ENCODE results near the gene IQGAP2.

Gene IQGAP2

GRCh38 chr5:76552546-76552945, 149.5 kb downstream of the IQGAP2 start:
- Histone ChIP-seq H3K14ac (ENCODE audit: low read length) (no peak overlapping the region), H3K9me3 (ENCODE audit: insufficient read depth, low read depth, low read length) (no peaks in the 10 kb centered on the region), H2BK120ac (ENCODE audit: insufficient read depth, low read length, poor library complexity) (no peak overlapping the region), H3K4me2 (ENCODE audit: low read length) (no peak overlapping the region), H3K9ac (ENCODE audit: low read length) (no peak overlapping the region), H4K91ac (ENCODE audit: low read depth, low read length) (no peak overlapping the region), H3K79me2 (ENCODE audit: control insufficient read depth, insufficient read depth, low read length, poor library complexity) (no peaks in the 10 kb centered on the region), H3K23ac (ENCODE audit: low read length) (no peak overlapping the region), H3K79me1 (ENCODE audit: low read length) (no peaks in the 10 kb centered on the region), H3K4me3 (ENCODE audit: low read depth, low read length) (no peak overlapping the region), H2AK5ac (ENCODE audit: low read length) (no peak overlapping the region), H2BK5ac (ENCODE audit: low read depth, low read length, poor library complexity) (no peak overlapping the region), H3K27ac (ENCODE audit: low read depth, low read length) (no peak overlapping the region), H4K12ac (ENCODE audit: low read depth, low read length) (no peak overlapping the region), H2AFZ (ENCODE audit: insufficient read depth, low read length, poor library complexity) (no peak overlapping the region), H4K8ac (ENCODE audit: low read depth, low read length) (no peak overlapping the region), H3K27me3 (ENCODE audit: insufficient read depth, low read length) (no peaks in the 10 kb centered on the region), H2BK12ac (ENCODE audit: low read length) (no peak overlapping the region), H3K4ac (ENCODE audit: low read depth, low read length) (no peak overlapping the region), H3K18ac (ENCODE audit: low read length) (no peak overlapping the region), H3K36me3 (ENCODE audit: control insufficient read depth in 1 of 2, insufficient read depth in 2 of 2, low read length in 2 of 2) (no peaks in the 10 kb centered on the region), H3K4me1 (ENCODE audit: control insufficient read depth in 1 of 2, insufficient read depth in 2 of 2, low read length in 2 of 2) (peaks cover 0 to 2% of the 10 kb centered on the region in 2 experiments)
- WGBS (ENCODE audit: extremely low coverage, insufficient coverage, insufficient read length) = no CpG with 5 or more reads among the region's 1 CpG
- no peak for DNase-seq

GRCh38 chr5:76553251-76553650, 150.2 kb downstream of the IQGAP2 start:
- H3K27me3 ChIP-seq (ENCODE audit: insufficient read depth, low read length) = no peaks in the 10 kb centered on the region
- H3K18ac ChIP-seq (ENCODE audit: low read length) = no peak overlapping the region
- no peak overlapping the region for H2BK120ac ChIP-seq (ENCODE audit: insufficient read depth, low read length, poor library complexity)
- no peak overlapping the region for H2BK5ac ChIP-seq (ENCODE audit: low read depth, low read length, poor library complexity)
- H3K9ac ChIP-seq (ENCODE audit: low read length) = no peak overlapping the region
- H3K27ac ChIP-seq (ENCODE audit: low read depth, low read length) = no peak overlapping the region
- no peak overlapping the region for H4K91ac ChIP-seq (ENCODE audit: low read depth, low read length)
- no peak overlapping the region for H3K4me3 ChIP-seq (ENCODE audit: low read depth, low read length)
- no peaks in the 10 kb centered on the region for H3K36me3 ChIP-seq (ENCODE audit: control insufficient read depth in 1 of 2, insufficient read depth in 2 of 2, low read length in 2 of 2)
- H3K79me2 ChIP-seq (ENCODE audit: control insufficient read depth, insufficient read depth, low read length, poor library complexity) = no peaks in the 10 kb centered on the region
- H3K4me1 ChIP-seq (ENCODE audit: control insufficient read depth in 1 of 2, insufficient read depth in 2 of 2, low read length in 2 of 2) = peaks cover 0 to 2% of the 10 kb centered on the region in 2 experiments
- WGBS (ENCODE audit: extremely low coverage, insufficient coverage, insufficient read length) = no CpG with 5 or more reads among the region's 2 CpGs
- no peak overlapping the region for H4K12ac ChIP-seq (ENCODE audit: low read depth, low read length)
- no peaks in the 10 kb centered on the region for H3K79me1 ChIP-seq (ENCODE audit: low read length)
- H2BK12ac ChIP-seq (ENCODE audit: low read length) = no peak overlapping the region
- H3K9me3 ChIP-seq (ENCODE audit: insufficient read depth, low read depth, low read length) = no peaks in the 10 kb centered on the region
- no peak overlapping the region for H2AFZ ChIP-seq (ENCODE audit: insufficient read depth, low read length, poor library complexity)
- no peak overlapping the region for H3K14ac ChIP-seq (ENCODE audit: low read length)
- DNase-seq = no peak
- no peak overlapping the region for H2AK5ac ChIP-seq (ENCODE audit: low read length)
- no peak overlapping the region for H4K8ac ChIP-seq (ENCODE audit: low read depth, low read length)
- H3K4ac ChIP-seq (ENCODE audit: low read depth, low read length) = no peak overlapping the region
- H3K4me2 ChIP-seq (ENCODE audit: low read length) = no peak overlapping the region
- H3K23ac ChIP-seq (ENCODE audit: low read length) = no peak overlapping the region

GRCh38 chr5:76555114-76555513, 152.0 kb downstream of the IQGAP2 start:
- Histone ChIP-seq H4K12ac (ENCODE audit: low read depth, low read length) (no peak overlapping the region), H3K23ac (ENCODE audit: low read length) (no peak overlapping the region), H3K9ac (ENCODE audit: low read length) (no peak overlapping the region), H2BK5ac (ENCODE audit: low read depth, low read length, poor library complexity) (no peak overlapping the region), H2AK5ac (ENCODE audit: low read length) (no peak overlapping the region), H3K27me3 (ENCODE audit: insufficient read depth, low read length) (no peaks in the 10 kb centered on the region), H3K79me1 (ENCODE audit: low read length) (no peaks in the 10 kb centered on the region), H4K91ac (ENCODE audit: low read depth, low read length) (no peak overlapping the region), H2BK120ac (ENCODE audit: insufficient read depth, low read length, poor library complexity) (no peak overlapping the region), H3K79me2 (ENCODE audit: control insufficient read depth, insufficient read depth, low read length, poor library complexity) (no peaks in the 10 kb centered on the region), H3K9me3 (ENCODE audit: insufficient read depth, low read depth, low read length) (no peaks in the 10 kb centered on the region), H2AFZ (ENCODE audit: insufficient read depth, low read length, poor library complexity) (no peak overlapping the region), H3K27ac (ENCODE audit: low read depth, low read length) (no peak overlapping the region), H4K8ac (ENCODE audit: low read depth, low read length) (no peak overlapping the region), H3K4me2 (ENCODE audit: low read length) (no peak overlapping the region), H3K4me1 (ENCODE audit: control insufficient read depth in 1 of 2, insufficient read depth in 2 of 2, low read length in 2 of 2) (peaks cover 0 to 2% of the 10 kb centered on the region in 2 experiments), H2BK12ac (ENCODE audit: low read length) (no peak overlapping the region), H3K4me3 (ENCODE audit: low read depth, low read length) (no peak overlapping the region), H3K36me3 (ENCODE audit: control insufficient read depth in 1 of 2, insufficient read depth in 2 of 2, low read length in 2 of 2) (no peaks in the 10 kb centered on the region), H3K14ac (ENCODE audit: low read length) (no peak overlapping the region), H3K4ac (ENCODE audit: low read depth, low read length) (no peak overlapping the region), H3K18ac (ENCODE audit: low read length) (no peak overlapping the region)
- WGBS (ENCODE audit: extremely low coverage, insufficient coverage, insufficient read length) = no CpG with 5 or more reads among the region's 4 CpGs
- no peak for DNase-seq

- no peak overlapping the region for H3K27ac ChIP-seq (ENCODE audit: low read depth, low read length)
- H4K8ac ChIP-seq (ENCODE audit: low read depth, low read length) = no peak overlapping the region
- no peak overlapping the region for H2BK5ac ChIP-seq (ENCODE audit: low read depth, low read length, poor library complexity)
- no peak overlapping the region for H3K4ac ChIP-seq (ENCODE audit: low read depth, low read length)
- no peaks in the 10 kb centered on the region for H3K27me3 ChIP-seq (ENCODE audit: insufficient read depth, low read length)
- H3K9me3 ChIP-seq (ENCODE audit: insufficient read depth, low read depth, low read length) = no peaks in the 10 kb centered on the region
- H3K36me3 ChIP-seq (ENCODE audit: control insufficient read depth in 1 of 2, insufficient read depth in 2 of 2, low read length in 2 of 2) = no peaks in the 10 kb centered on the region
- no peak overlapping the region for H3K4me2 ChIP-seq (ENCODE audit: low read length)
- H3K79me1 ChIP-seq (ENCODE audit: low read length) = no peaks in the 10 kb centered on the region
- H2BK120ac ChIP-seq (ENCODE audit: insufficient read depth, low read length, poor library complexity) = no peak overlapping the region
- no peak overlapping the region for H2AK5ac ChIP-seq (ENCODE audit: low read length)
- peaks cover 0 to 2% of the 10 kb centered on the region in 2 experiments for H3K4me1 ChIP-seq (ENCODE audit: control insufficient read depth in 1 of 2, insufficient read depth in 2 of 2, low read length in 2 of 2)
- H3K9ac ChIP-seq (ENCODE audit: low read length) = no peak overlapping the region
- no peak for DNase-seq
- H3K23ac ChIP-seq (ENCODE audit: low read length) = peak overlapping the region; percentile 73
- H3K79me2 ChIP-seq (ENCODE audit: control insufficient read depth, insufficient read depth, low read length, poor library complexity) = no peaks in the 10 kb centered on the region
- H3K18ac ChIP-seq (ENCODE audit: low read length) = no peak overlapping the region
- no peak overlapping the region for H4K12ac ChIP-seq (ENCODE audit: low read depth, low read length)
- WGBS (ENCODE audit: extremely low coverage, insufficient coverage, insufficient read length) = no CpG with 5 or more reads among the region's 2 CpGs
- no peak overlapping the region for H2BK12ac ChIP-seq (ENCODE audit: low read length)
- no peak overlapping the region for H3K14ac ChIP-seq (ENCODE audit: low read length)
- H4K91ac ChIP-seq (ENCODE audit: low read depth, low read length) = no peak overlapping the region
- H2AFZ ChIP-seq (ENCODE audit: insufficient read depth, low read length, poor library complexity) = no peak overlapping the region
- no peak overlapping the region for H3K4me3 ChIP-seq (ENCODE audit: low read depth, low read length)
These were observed 152.6 kb downstream of the IQGAP2 start for GRCh38 chr5:76555717-76556116.

Data from trophoblast cell (in vitro differentiated cells and primary cell).